Activated CD4-positive, alpha-beta T cell treated with anti-CD3 and anti-CD28 coated beads, Interleukin-2, amount 50 U/mL, for 1 hour (primary cell): ENCODE data around the gene RPRM.
"Not testable (repeated sequence)": the region's sequence is repeated elsewhere in the genome, so short reads cannot be mapped to it uniquely, and the experiment has no call there.

Source experiments
- DNase-seq: peaks from one replicate; pipeline ENCODE4 v3.0.0-alpha.2; 2020

Gene RPRM

DNA sequence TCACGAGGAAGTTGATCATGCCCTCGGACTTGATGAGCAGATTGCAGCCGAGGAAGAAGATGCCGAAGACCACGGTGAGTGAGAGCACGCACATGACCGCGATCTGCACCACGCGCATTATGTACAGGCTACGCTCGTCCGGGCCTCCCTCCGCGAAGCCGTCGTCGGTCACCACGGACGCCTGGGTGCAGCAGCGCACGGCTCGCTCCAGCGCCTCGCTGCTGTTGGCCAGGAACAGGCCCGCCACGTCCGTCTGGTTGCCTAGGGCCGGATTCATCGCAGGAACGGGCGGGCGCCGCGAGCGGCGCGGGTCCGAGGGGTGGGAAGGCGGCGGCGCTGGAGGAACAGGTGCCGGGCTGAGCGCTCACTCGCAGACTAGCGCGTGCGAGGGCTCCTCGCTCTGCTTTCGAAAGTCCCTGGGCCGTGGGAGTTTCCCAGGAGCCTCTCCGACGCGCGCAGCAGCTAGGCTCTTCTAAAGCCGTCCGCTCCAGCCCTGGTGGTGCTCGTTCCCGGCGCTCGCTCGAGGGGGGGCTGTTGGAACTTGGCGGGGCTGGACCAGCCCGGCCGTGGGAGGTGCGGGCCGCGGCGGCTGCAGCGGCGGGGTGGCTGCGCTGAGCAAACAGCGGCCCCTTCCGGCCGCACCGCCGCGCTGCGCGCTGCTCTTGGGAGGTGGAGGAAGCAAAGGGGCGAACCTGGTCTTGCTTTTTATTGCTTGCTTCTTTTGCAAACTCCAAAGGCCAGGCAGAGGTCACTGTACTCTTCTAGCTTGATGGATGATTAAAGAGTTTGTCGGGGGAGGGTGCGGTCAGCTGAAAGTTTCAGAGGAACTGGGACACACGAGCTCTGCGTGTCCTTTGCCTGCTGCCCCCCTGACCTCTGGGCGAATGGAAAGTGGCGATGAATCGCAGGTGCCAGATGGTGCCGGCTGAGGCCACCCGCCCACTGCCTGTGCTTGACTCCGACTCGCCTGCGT, at the start of gene RPRM:
Gene RPRM (minus strand): TSS at position 474 of the 973 bp plus-strand sequence. CDS start 197 bp downstream, at position 277.
- DNase-seq, result peak; percentile 48

DNA sequence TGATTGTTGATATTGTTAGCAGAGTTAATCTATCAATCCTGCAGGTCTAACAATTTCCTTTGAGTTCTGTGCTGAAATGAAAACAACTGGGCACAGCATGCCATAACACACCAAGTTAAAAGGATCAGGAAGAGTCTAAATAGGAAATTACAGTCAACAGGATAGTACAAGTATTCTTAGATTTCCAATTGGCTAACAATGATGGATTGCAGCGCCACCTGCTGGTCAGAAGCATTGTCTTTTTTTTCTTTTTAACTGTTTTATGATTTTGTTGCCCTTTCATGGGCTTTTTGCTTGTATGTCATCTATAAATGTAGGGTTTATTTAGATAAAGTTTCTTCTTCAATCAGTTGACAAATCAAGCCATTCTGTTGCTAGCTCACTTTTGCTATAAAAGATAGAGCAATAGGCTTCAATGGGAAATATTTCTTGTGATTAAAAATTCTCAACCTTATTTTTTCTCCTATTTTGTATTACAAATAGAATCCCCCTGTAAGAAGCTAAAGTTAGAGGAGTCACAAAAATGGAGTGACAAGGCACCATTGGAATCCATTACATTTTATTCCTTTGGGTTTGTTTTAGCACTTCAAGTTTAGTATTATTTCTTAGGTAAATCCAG, 40.8 kb upstream of the RPRM start:
- peak; percentile 52 for DNase-seq

DNA sequence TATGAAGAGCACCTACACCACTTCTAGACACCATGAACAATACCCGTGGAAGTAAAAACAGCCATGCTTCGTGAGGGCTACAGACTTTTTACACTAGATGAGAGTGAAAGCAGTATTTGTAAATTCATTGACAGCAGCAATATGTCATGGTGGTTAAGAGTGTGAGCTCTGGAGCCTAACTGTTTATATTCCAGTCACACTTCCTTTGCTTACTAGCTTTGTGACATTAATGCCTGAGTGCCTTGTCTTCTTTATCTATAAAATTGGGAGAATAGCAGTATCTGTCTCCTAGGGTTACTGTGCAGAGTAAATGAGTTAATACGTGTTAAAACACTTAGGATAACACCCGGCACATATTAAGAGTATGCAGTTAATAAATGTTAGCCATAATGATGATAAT, 33.8 kb upstream of the RPRM start:
- no peak for DNase-seq

DNA sequence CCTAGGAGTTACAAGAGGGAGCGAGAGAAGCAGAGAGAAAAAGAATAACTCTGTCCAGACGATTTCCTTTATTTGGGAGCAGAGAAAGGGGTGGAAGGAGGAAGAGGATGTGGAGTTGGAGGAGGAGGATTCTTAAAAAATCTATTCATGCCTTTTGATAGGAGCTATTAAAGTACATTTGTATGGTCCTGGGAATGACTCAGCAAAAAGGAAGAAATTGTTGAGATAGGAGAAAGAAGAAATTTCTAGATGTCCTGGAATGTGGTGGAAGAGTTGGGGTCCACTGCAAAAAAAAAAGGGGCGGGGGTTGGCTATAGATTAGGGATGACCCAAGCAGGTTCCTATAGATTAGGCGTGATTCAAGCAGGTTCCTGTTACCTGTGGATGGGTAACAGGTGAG, 32.4 kb upstream of the RPRM start:
- no peak for DNase-seq

DNA sequence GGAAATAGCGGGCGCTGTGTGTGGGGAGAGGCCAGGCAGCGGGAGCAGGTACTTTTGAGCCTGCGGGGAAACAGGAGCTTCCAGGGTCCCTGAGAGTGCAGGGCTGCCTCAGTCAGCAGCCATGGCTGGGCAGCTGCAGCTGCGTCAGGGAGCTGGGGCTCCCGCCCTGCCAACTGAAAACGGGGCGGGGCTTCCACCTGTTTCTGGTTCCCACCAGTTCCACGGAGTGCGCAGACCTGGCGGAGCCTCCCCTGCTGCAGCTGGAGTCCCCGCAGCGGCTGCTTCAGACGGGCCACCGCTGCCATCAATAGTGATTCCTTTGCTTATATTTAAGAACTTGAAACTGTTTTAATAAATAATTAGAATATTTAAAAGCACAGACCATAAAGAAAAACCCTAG, 30.6 kb upstream of the RPRM start:
- DNase-seq, result no peak

DNA sequence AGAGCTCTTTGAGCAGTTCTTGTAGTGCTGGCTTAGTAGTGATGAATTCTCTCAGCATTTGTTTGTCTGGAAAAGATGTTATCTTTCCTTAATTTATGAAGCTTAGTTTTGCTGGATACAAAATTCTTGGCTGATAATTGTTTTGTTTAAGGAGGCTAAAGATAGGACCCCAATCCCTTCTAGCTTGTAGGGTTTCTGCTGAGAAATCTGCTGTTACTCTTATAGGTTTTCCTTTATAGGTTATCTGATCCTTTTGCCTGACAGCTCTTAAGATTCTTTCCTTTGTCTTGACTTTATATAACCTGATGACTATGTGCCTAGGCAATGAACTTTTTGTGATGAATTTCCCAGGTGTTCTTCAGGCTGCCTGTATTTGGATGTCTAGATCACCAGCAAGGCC, 27.9 kb upstream of the RPRM start:
- DNase-seq, result not testable (repeated sequence)

DNA sequence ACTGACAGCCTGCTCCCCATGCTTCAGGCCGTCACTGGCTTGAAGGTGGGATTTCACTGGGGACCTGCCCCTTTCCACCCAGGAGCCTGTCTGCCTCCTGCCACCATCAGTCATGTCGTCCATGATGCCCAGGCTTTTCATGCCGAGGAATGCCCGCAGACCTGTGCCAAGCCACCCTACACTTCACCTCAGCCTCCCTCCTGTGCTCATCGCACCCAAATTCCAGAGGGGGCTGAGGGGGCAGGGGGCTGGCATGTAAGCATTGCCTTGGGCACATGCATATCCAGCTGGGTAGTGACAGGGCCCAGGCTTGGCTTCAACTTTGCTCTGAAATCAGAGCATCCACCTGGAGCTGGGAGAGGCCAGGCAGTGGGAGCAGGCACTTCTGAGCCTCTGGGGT, 20.9 kb upstream of the RPRM start:
- no peak for DNase-seq

DNA sequence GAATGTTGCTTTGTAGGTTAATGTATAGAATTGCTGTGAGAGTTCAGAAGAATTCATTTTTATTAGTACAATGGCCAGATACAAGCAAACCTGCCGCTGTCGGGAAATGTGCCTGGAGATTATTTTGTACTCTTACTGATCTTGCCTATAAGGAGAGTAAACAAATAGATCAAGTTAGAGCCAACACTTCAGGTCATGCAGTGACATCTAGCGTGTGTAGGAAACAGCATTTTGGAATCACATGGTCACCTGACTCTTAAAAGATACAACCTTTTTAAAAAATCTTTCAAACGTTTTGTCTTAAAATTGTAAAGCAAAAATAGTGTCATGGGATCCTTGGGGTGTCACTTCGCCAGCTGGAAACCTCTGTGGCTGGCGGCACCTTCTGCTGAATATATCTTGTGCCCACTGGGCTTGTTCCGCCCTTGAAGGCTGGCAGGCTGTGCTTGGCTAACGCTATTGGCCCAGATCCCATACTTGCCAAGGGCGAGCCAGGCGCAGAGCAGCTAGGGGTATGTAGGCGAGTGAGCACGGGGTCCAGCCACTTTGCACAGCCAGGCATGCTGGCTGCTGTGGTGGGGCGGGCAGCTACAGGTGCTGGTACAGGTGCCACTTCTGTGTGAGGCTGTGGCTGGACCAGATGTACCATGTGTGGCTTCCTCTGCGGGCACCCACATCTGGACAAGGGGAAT, 19.5 kb upstream of the RPRM start:
- DNase-seq, result no peak

DNA sequence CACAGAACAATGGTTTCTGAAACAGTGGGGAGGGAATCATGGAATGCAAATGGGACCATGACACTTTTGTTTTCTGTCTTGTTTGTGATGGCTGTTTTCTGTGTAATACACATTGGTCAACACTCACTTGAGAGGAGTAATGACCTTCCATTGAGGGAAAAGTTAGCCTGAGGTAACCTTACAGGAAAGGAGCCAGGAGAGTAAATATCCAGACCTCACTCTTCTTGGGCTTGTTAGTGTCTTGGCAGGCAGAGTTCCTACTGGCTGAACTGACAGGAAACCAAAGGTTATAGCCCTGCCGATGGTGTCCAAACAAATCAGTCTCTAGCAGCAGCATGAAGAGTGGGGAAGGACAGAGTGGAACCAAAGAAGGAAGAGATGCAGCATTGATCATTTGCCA, 17.2 kb upstream of the RPRM start:
- no peak for DNase-seq

DNA sequence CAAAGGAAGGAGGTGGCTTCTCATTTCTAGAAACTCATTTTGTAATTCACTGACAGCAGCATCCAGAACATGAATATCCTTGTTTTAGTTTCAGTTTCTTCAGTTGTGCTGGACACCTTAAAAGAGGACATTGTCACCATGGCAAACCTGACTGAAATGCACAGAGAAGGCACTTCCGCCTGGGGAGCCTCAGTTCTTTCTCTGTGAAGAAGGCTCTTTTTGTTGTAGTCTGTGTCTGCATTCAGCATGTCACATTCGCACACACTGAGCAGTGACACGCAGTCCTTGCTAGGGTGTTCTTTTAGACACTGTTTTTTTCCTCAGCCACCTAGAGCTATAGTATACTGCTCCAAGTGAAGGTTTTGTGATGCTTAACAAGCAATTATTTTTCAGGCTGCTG, 9.5 kb upstream of the RPRM start:
- no peak for DNase-seq

DNA sequence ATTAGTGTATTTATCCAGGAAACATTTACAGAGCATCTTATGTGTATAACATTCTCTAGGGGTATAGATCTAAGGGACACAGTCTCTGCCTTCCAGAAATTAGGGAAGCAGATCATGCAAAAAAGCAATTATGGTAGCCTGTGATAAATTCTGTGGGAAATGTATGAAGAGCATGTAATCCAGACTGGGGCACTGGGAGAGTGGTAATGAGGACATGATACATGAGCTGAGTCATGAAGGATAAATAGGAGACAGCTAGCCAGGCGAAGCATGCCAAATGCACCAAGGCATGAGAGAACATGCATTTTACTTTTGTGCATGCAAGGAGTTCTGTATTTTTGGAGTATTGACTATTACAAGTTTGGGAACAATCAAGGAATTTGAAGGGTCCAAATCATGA, 8.9 kb upstream of the RPRM start:
- no peak for DNase-seq

DNA sequence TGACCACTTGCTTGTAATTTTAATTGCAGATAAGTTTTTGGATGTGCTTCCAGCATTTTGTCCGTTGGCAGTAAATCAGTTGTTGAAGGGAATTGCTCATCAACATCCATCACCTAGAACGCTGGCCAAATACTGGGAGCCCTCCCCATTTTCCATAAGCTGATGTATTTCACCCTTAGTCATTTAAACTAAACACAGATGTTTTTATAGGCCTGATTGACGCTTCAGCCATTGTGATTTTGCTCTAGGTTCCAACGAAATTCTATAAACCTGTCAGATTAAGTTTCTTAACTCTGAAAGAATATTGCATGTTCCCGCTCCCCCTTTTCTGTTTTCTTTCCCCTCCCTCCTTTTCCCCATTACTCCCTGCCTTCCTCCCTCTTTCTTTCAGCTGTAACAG, 1.0 kb upstream of the RPRM start:
- DNase-seq, result no peak

DNA sequence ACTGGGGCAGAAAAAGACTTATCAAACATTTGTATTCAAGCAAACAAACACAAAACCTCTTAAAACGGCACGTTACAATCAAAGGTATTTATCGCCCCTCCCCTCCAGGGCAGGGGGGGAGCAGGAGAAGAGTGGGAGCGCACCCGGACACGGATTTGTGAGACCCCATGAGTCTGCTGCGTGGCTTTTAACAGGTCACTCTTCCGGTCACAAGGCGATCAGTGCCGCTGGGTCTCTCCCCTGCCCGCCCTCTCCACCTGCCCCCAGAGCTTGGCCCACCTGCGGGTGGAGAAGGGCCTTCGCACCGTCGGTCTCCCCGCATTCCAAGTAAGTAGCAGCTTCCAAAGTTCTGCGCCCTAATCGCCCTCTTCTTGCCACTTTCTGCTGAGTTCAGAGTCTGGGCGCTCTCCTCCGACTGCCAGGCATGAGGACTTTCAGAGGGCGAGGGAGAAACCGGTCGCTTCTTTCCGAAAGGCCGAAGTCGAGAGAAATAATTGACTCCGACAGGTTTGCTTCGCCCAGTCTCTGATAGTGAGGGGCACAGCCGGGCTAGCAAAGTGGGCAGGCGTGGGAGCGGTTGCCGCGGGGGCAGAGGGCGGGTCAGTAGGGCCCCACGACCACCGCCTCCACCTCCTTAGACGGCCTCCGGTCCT, 800 bp downstream of the RPRM start:
- DNase-seq, result no peak

DNA sequence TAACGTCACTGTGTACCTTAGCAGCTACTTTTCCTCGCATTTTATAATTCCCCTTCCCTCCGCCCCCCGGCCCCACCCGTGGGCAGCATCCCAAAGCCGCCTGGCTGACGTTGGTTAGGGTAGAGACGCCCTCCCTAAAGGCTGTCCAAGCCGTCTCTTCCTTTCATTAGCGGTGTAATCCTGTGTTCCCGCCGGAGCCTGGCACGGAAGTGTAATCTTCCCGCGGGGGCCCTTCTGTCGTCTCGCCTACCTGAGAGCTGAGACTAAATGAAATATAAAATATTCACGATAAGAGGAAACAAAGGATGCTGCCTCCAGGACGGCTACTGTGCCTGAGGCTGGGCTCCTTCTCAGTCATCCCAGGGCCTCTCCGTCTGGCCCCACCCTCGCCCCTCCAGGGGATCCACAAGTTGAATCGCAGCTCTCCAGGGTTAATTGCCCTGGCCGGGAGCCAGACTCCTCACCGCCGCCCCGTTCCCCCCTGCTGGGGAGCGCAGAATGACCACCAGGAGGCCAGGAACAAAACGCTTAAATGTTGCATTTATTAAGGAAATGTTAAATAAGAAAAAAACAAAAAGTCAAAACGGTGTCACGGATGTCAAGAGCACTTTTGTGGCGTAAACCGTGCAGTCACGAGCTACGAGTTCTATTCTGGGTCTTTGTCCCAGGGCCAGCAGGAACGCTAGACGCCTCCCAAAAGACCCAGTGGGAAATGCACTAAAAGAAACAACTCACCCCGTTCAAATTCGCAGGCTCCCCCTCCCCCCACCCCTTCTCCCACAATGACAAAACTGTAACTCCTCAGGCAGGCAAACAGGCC, 1.5 kb downstream of the RPRM start:
- DNase-seq, result no peak

DNA sequence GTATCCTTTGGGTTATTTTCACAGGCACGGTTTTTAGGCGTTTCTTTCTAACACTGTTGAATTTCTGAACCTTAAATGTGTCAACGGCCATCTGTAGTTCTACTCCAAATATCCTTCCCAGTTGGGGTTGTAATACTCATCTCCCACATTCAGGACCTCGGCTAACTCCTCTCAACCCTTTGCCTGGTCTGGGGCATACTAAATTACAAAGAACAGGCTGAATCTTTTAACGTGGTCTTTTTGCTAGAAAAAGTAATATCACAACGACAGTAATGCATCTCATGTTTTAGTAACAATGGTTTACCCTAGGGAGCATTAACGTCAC, 2.1 kb downstream of the RPRM start:
- no peak for DNase-seq

DNA sequence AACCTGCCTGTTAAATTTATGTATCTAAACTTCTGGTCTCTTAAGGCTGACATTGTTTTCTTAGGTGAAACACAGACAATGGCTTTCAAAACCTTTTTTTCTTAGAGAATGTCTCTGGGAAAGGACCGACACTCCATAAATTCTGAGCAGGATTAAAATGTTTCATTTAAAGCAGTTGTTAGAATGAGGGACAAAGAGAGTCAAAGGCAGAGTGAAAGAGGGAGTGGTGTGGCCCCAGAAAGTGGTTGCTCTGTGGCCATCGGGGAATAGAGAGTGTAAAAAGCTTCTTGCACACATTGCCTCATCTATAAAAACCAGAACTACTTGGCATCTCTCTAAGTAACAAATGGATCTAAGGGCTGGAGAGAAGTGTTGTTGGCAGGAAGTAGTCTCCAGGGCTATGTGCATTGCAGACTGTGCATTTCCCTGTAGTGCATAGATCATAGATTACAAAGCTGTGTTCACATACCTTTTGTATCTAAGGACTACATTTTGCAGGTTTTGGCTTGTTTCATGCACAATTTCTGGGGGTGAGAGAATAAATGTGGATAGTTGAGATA, 3.6 kb downstream of the RPRM start:
- no peak for DNase-seq

DNA sequence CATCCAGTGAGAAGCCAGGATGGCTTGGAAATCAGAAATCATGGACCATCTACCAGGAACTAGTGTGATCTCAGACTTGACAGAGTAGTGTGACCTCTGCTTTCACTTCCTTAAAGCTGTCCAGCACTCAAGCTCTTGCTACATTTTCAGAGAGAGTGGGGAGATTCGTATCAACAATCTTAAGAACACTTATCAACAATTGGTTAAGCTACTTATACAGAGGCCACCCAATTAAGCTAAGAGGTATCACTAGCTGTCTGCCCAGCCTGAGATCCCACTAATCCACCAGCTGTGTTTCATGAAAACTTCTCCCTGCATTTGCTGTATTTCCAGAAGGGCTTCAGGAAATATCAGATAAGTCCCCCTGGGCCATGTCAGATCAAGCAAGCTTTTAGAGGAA, 4.2 kb downstream of the RPRM start:
- no peak for DNase-seq

DNA sequence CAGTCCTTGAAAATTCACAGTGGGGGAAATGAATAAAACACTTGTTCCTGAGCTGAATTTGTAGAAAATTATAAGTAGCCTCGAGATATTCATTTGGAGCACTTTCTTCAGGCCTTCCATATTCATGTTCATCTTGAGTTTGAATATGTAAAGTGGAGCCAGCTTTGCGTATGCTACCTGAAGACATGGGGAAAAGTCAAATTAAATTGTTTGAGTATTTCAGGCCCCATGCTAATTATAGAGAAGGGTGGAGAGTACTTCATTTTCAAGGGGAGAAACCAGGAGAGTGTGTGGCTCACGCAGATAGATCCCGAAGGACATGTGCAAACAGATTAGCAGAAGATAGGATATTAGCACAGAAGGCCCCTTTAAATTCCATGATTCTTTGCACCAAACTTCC, 7.7 kb downstream of the RPRM start:
- DNase-seq, result no peak

DNA sequence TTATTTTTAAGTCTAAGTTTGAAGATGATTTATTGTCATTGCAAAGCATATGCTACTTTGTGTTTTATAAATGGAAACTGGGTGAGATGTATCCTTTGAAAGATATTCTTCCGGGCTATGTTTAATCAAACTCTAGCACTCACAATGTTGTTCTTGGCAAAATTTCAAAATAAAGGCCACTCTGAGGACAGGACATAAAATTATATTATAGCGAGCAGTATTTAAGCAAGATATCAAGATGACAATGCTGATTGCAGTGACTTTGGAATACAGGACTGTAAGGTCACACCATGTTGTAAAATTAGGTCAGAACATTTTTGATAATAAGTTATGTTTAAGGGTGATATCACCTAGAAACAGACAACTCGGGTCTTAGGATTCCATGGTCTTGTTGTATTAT, 14.2 kb downstream of the RPRM start:
- no peak for DNase-seq

DNA sequence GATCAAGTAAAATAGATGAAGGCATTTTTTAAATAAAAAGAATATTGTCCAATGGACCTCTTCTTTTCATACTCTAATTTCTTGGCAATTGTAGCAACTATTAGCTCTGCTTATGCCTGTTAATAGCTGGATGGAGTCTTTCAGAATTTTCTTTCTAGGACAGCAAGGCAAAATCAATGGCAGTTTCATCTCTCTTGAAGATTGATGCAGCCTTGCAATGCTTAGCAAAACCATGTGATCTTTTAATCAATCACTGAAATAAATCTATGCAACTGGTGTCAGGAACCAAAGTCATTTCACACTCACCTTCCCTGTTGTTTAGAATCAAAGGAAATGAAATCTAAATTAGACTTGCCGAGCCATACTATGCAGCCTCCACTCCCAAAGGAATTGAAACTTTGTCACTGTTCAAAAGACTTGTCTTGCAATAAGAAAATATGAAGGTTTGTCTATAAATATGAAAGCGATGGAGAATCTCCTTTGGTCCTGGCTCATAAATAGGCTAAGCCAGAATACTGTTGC, 16.2 kb downstream of the RPRM start:
- DNase-seq, result no peak

DNA sequence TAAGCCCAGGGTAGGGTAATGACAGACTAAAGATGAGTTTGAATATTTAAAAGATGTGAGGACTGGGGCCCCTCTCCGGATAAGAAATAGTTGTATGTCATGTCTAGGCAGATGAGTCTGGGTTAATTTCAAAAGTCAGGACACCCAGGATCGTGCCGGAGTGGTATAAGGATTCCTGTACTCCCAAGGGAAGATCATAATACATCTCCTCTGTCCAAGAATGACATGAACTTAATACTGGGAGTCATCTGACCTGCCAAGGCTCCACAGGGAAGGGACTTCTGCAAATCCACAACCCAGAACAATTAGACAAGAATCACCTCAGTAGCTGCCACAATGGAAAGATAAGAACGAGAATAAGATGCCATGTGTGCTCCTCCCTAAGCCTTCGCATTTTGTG, 17.1 kb downstream of the RPRM start:
- no peak for DNase-seq

DNA sequence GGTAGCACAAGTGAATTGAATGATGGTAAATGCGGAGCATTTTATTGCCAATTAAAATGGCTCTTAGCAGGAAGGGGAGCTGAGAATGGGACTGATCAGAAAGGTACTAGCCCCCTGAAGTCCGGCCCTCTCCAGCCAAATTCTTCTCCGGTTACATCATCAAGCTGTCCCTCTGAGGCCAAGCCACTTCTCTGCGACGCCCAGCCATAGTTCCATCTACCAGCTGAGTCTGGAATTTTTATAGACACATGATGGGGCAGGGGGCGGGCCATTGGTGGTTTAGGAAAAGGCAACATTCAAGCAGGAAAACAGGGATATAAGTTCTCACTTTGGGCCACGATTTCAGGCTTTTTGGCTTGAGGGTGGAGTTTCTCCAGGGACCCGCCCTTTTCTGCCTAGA, 22.7 kb downstream of the RPRM start:
- DNase-seq, result no peak
